OCI-LY1 (cell line): ENCODE data around the gene TRPC4AP.

Experiments used
- H2AFZ ChIP-seq: fragments of 200-600 bp; sonication (generic), shearing (Covaris generic); 2 replicates; pipeline ENCODE4 v1.6.0; 2014; ENCODE audit warnings: antibody characterized with exemption, mild to moderate bottlenecking, low read length
- H3F3A ChIP-seq: fragments of 200-600 bp; sonication (generic), shearing (Covaris generic); 2 replicates; pipeline ENCODE4 v1.6.0; 2014; ENCODE audit warnings: mild to moderate bottlenecking, antibody characterized with exemption, low read length, moderate library complexity; ENCODE audit not compliant: insufficient read depth
- H3K27ac ChIP-seq: fragments of 200-600 bp; sonication (generic); 2 replicates; pipeline ENCODE4 v1.5.1; 2014; ENCODE audit warnings: low read length, mixed run types, mild to moderate bottlenecking, low read depth; ENCODE audit not compliant: poor library complexity, severe bottlenecking
- H3K27me3 ChIP-seq: fragments of 200-600 bp; sonication (generic); 2 replicates; pipeline ENCODE4 v1.6.0; 2014; ENCODE audit warnings: antibody characterized with exemption, mild to moderate bottlenecking, low read length, moderate library complexity; ENCODE audit not compliant: insufficient read depth
- H3K36me3 ChIP-seq: fragments of 200-600 bp; sonication (generic); 2 replicates; pipeline ENCODE4 v1.6.1; 2014; ENCODE audit warnings: mild to moderate bottlenecking, antibody characterized with exemption, low read length, moderate library complexity, mixed read lengths; ENCODE audit not compliant: insufficient read depth
- H3K4me1 ChIP-seq: fragments of 200-600 bp; sonication (generic); 2 replicates; pipeline ENCODE4 v1.5.1; 2014; ENCODE audit warnings: mild to moderate bottlenecking, low read length, moderate library complexity; ENCODE audit not compliant: insufficient read depth, severe bottlenecking
- H3K4me2 ChIP-seq: fragments of 200-600 bp; sonication (generic), shearing (Covaris generic); 2 replicates; pipeline ENCODE4 v1.6.1; 2014; ENCODE audit warnings: low read length
- H3K4me3 ChIP-seq: fragments of 200-600 bp; sonication (generic); 2 replicates; pipeline ENCODE4 v1.5.1; 2014; ENCODE audit warnings: low read length, low read depth, mild to moderate bottlenecking, mixed read lengths; ENCODE audit not compliant: poor library complexity, severe bottlenecking
- H3K79me2 ChIP-seq: fragments of 200-600 bp; shearing (Covaris generic); 2 replicates; pipeline ENCODE4 v1.6.1; 2016; ENCODE audit warnings: mixed run types, low read length, mixed read lengths; ENCODE audit not compliant: insufficient read depth
- H3K9ac ChIP-seq: fragments of 200-600 bp; sonication (generic), shearing (Covaris generic); 2 replicates; pipeline ENCODE4 v1.6.1; 2014; ENCODE audit warnings: mild to moderate bottlenecking, low read length, mixed read lengths
- H3K9me2 ChIP-seq: fragments of 200-600 bp; sonication (generic), shearing (Covaris generic); 2 replicates; pipeline ENCODE4 v1.6.1; 2014; ENCODE audit warnings: low read depth, mild to moderate bottlenecking, low read length, mixed read lengths
- H3K9me3 ChIP-seq: fragments of 200-600 bp; shearing (Covaris generic); 2 replicates; pipeline ENCODE4 v1.6.1; 2014; ENCODE audit warnings: low read length, mixed read lengths
- H4K20me1 ChIP-seq: fragments of 200-600 bp; sonication (generic), shearing (Covaris generic); 2 replicates; pipeline ENCODE4 v1.6.0; 2016; ENCODE audit warnings: mild to moderate bottlenecking, low read length; ENCODE audit not compliant: insufficient read depth
- EZH2 ChIP-seq: fragments of 200-600 bp; sonication (generic), shearing (Covaris generic); IDR thresholded peaks from 2 replicates; pipeline ENCODE4 v1.8.0; 2017; ENCODE audit warnings: borderline replicate concordance, mixed run types, mild to moderate bottlenecking, antibody characterized with exemption, low read length, moderate library complexity, mixed read lengths
- TF ChIP-seq, protein P1 (sequence below): fragments of 200-600 bp; sonication (generic), shearing (Covaris generic); IDR thresholded peaks from 2 replicates; pipeline ENCODE4 v1.5.1; 2017; ENCODE audit warnings: mild to moderate bottlenecking, antibody characterized with exemption, low read length, moderate library complexity, mixed read lengths

Gene TRPC4AP

DNA sequence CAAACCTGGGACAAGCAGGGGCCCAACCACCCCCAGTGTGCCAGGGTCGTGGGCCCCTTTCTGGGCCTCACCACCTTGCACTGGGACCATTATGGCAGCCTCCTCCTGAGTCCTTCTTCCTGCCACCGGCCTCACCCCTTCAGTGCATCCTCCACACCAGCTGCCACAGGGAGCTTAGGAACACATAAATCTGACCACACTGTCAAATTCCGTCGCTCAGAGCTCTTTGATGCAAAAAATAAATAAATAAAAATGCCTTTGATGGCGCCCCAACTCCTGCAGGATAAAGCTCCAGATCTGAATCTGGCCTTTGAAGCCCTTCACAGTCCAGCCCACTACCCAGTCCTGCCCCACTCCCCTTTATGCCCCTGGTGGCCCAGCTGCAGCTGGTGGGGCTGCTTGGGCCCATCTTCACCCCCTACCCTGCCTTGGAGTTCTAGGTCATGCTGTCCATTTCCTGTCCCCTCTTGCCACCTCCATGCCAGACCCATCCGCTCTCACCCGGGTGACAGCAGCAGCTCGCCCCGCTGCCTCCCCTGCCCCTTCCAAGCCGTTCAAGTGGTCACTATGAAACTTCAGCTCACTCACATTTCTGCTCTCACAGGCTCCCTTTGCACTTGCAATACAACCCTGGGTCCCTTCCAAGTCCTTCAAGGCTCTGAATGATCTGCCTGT, 120.9 kb downstream of the TRPC4AP start:
- Histone ChIP-seq H3K27ac (no peak overlapping the region), H3K36me3 (no peaks in the 10 kb centered on the region), H3K4me2 (no peak overlapping the region), H3K4me1 (no peaks in the 10 kb centered on the region), H3K9me2 (no peaks in the 10 kb centered on the region), H3F3A (no peaks in the 10 kb centered on the region), H3K9ac (no peak overlapping the region), H3K27me3 (no peaks in the 10 kb centered on the region), H3K79me2 (no peaks in the 10 kb centered on the region), H4K20me1 (no peaks in the 10 kb centered on the region), H3K4me3 (no peak overlapping the region), H3K9me3 (no peaks in the 10 kb centered on the region), H2AFZ (no peak overlapping the region)
- TF ChIP-seq, protein P1, sequence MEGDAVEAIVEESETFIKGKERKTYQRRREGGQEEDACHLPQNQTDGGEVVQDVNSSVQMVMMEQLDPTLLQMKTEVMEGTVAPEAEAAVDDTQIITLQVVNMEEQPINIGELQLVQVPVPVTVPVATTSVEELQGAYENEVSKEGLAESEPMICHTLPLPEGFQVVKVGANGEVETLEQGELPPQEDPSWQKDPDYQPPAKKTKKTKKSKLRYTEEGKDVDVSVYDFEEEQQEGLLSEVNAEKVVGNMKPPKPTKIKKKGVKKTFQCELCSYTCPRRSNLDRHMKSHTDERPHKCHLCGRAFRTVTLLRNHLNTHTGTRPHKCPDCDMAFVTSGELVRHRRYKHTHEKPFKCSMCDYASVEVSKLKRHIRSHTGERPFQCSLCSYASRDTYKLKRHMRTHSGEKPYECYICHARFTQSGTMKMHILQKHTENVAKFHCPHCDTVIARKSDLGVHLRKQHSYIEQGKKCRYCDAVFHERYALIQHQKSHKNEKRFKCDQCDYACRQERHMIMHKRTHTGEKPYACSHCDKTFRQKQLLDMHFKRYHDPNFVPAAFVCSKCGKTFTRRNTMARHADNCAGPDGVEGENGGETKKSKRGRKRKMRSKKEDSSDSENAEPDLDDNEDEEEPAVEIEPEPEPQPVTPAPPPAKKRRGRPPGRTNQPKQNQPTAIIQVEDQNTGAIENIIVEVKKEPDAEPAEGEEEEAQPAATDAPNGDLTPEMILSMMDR, result no peak
- TF ChIP-seq EZH2, result no peak

DNA sequence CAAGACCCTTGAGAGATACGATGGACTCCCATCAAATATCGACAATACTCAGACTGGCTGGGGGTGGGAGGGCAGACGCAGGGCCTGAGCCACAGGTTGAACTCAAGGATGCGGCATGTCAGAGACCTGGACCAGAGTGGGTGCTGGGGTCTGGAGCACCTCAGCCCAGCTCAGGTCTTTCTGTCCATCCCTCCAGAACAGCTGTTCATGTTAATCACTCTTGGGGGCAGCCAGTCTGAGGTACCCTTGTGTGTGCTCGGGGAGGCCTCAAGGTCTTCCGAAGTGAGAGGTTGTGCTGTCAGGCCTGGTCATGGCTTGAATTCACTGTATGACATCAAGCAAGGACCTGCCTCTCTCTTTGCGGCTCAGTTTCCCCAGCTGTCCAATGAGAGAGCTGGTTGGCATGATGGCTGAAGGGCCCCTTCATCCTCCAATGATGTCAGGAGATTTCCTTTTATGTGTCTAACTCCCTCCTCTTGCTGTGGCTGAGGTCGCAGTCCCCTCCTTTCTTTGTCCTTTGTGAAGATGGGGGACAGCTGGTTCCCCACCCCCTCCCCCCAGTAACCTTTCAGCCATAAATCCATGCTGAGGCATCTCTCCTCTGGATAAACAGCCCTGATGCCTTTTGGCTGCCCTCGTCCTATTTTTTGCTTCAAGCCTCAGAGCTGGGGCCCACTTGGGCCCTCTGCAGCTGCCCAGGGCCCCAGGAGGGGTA, 121.6 kb downstream of the TRPC4AP start:
- no peaks in the 10 kb centered on the region for H4K20me1 ChIP-seq
- H3K27ac ChIP-seq, result no peak overlapping the region
- no peaks in the 10 kb centered on the region for H3K4me1 ChIP-seq
- no peaks in the 10 kb centered on the region for H3F3A ChIP-seq
- TF ChIP-seq, protein P1, result no peak
- no peak for TF ChIP-seq EZH2
- H3K9me3 ChIP-seq, result no peaks in the 10 kb centered on the region
- no peak overlapping the region for H3K9ac ChIP-seq
- no peaks in the 10 kb centered on the region for H3K9me2 ChIP-seq
- H3K27me3 ChIP-seq, result no peaks in the 10 kb centered on the region
- no peaks in the 10 kb centered on the region for H3K36me3 ChIP-seq
- no peak overlapping the region for H2AFZ ChIP-seq
- H3K79me2 ChIP-seq, result no peaks in the 10 kb centered on the region
- H3K4me3 ChIP-seq, result no peak overlapping the region
- H3K4me2 ChIP-seq, result no peak overlapping the region

DNA sequence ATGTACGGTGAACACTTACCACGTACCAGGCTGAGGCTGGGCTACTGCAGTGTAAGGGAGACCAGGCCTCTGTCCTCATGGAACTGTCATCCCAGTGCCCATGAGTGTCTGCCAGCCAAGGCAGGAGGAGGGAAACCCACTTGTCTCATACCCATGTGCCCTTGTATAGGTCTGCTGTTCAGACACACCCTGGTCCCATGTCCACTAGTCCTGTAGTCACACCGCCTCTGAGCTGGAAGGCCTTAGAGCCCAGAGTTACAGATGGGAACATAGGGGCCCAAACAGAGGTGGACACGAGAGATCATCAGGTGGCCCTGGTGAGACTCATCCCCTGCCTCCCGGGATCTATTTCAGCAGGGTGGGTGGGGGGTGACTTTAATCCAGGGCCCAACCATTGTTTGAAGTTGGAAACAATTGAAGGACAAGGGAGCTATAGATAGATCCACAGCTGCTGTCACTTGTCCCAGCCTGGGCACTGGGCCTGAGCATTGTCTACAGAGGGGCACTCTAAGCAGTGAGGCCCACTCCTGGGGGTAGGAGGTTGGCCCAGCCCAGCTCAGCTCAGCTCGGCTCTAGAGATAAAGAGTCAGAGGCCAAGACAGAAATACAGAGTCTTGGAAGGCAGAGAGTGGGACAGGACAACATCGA, 122.3 kb downstream of the TRPC4AP start:
- H3F3A ChIP-seq, result no peaks in the 10 kb centered on the region
- no peaks in the 10 kb centered on the region for H3K9me2 ChIP-seq
- H2AFZ ChIP-seq, result no peak overlapping the region
- no peak overlapping the region for H3K4me2 ChIP-seq
- no peaks in the 10 kb centered on the region for H3K79me2 ChIP-seq
- no peaks in the 10 kb centered on the region for H4K20me1 ChIP-seq
- H3K27ac ChIP-seq, result no peak overlapping the region
- no peaks in the 10 kb centered on the region for H3K4me1 ChIP-seq
- H3K36me3 ChIP-seq, result no peaks in the 10 kb centered on the region
- no peak for TF ChIP-seq EZH2
- TF ChIP-seq, protein P1, result no peak
- H3K9me3 ChIP-seq, result no peaks in the 10 kb centered on the region
- no peaks in the 10 kb centered on the region for H3K27me3 ChIP-seq
- H3K4me3 ChIP-seq, result no peak overlapping the region
- H3K9ac ChIP-seq, result no peak overlapping the region
